Stimulated activated CD4-positive, alpha-beta T cell treated with anti-CD3 and anti-CD28 coated beads, Interleukin-4, amount 100 ng/mL, for 48 hours (primary cell): ENCODE data around the gene H1-8.

Source experiments
- DNase-seq, 2 donors: peaks; one replicate each; pipeline ENCODE4 v3.0.0-alpha.2; 2020; ENCODE audit warnings: low read depth in 2 of 2

Gene H1-8

GRCh38 chr3:129593595-129594339 is 50.8 kb downstream of the H1-8 start:
- DNase-seq = peak; percentile 47 to 56

- no peak for DNase-seq
Measured at GRCh38 chr3:129594409-129594808, 51.4 kb downstream of the H1-8 start.

- DNase-seq = no peak
Measured at GRCh38 chr3:129594907-129595390, 52.0 kb downstream of the H1-8 start.

- no peak for DNase-seq
Measured at GRCh38 chr3:129595544-129596193, 52.7 kb downstream of the H1-8 start.

GRCh38 chr3:129596194-129597086 is 53.5 kb downstream of the H1-8 start:
- no peak for DNase-seq

- no peak for DNase-seq
Measured at GRCh38 chr3:129597087-129597999, 54.4 kb downstream of the H1-8 start.

- DNase-seq = no peak
Measured at GRCh38 chr3:129598000-129598381, 55.0 kb downstream of the H1-8 start.

- DNase-seq = no peak
Measured at GRCh38 chr3:129598484-129598883, 55.5 kb downstream of the H1-8 start.

- DNase-seq = no peak
Measured at GRCh38 chr3:129599073-129599472, 56.1 kb downstream of the H1-8 start.

GRCh38 chr3:129599607-129600006 is 56.6 kb downstream of the H1-8 start:
- no peak for DNase-seq

- no peak for DNase-seq
Measured at GRCh38 chr3:129600348-129600747, 57.4 kb downstream of the H1-8 start.
